GDM1 (cell line): ENCODE data around the gene FAM25G.
"Not testable (repeated sequence)": the region's sequence is repeated elsewhere in the genome, so short reads cannot be mapped to it uniquely, and the experiment has no call there.

Experiments
- DNase-seq: peaks from one replicate; lab custom pipeline; 2025; lab: John Stamatoyannopoulos, UW

Gene FAM25G

GRCh38 chr10:47465216-47465917 is 26.1 kb downstream of the FAM25G start:
- not testable (repeated sequence) for DNase-seq

- DNase-seq: not testable (repeated sequence)
Measured at GRCh38 chr10:47462577-47463358, 28.7 kb downstream of the FAM25G start.

GRCh38 chr10:47461261-47461687 is 30.2 kb downstream of the FAM25G start:
- DNase-seq: peak; percentile 23

GRCh38 chr10:47458466-47459154 is 32.9 kb downstream of the FAM25G start:
- DNase-seq: no peak

GRCh38 chr10:47457826-47458225 is 33.7 kb downstream of the FAM25G start:
- DNase-seq: no peak

GRCh38 chr10:47457528-47457820 is 34.0 kb downstream of the FAM25G start:
- DNase-seq: no peak

- DNase-seq: no peak
Measured at GRCh38 chr10:47456794-47457527, 34.5 kb downstream of the FAM25G start.

- no peak for DNase-seq
Measured at GRCh38 chr10:47456079-47456785, 35.3 kb downstream of the FAM25G start.

- not testable (repeated sequence) for DNase-seq
Measured at GRCh38 chr10:47455350-47456078, 36.0 kb downstream of the FAM25G start.

- DNase-seq: no peak
Measured at GRCh38 chr10:47454780-47455058, 36.8 kb downstream of the FAM25G start.

GRCh38 chr10:47454008-47454779 is 37.3 kb downstream of the FAM25G start:
- DNase-seq: no peak

- DNase-seq: no peak
Measured at GRCh38 chr10:47453141-47454007, 38.1 kb downstream of the FAM25G start.

- no peak for DNase-seq
Measured at GRCh38 chr10:47452495-47453140, 38.9 kb downstream of the FAM25G start.

GRCh38 chr10:47451998-47452494 is 39.5 kb downstream of the FAM25G start:
- DNase-seq: no peak

GRCh38 chr10:47451273-47451997 is 40.1 kb downstream of the FAM25G start:
- no peak for DNase-seq

- no peak for DNase-seq
Measured at GRCh38 chr10:47450442-47450841, 41.1 kb downstream of the FAM25G start.

GRCh38 chr10:47449979-47450378 is 41.5 kb downstream of the FAM25G start:
- no peak for DNase-seq
